ENCODE data around the gene MDFIC.

The MDFIC gene

GRCh38 chr7:114977277-114977676, 55.4 kb downstream of the MDFIC start:
- DNase-seq: no peak
- Histone ChIP-seq H3K36me3 (no peaks in the 10 kb centered on the region), H3K9me3 (ENCODE audit: severe bottlenecking) (no peaks in the 10 kb centered on the region), H3K27ac (no peak overlapping the region), H3K4me3 (ENCODE audit: low read depth, low read length) (no peak overlapping the region), H3K27me3 (ENCODE audit: insufficient read depth, low read depth, severe bottlenecking) (no peaks in the 10 kb centered on the region)
- TF ChIP-seq CTCF (IDR thresholded peaks at IDR 0.05; ENCODE audit: low read depth, low read length): no peak

GRCh38 chr7:114979388-114979787, 57.5 kb downstream of the MDFIC start:
- no peak for DNase-seq
- H3K27me3 ChIP-seq (ENCODE audit: insufficient read depth, low read depth, severe bottlenecking): no peaks in the 10 kb centered on the region
- no peak for TF ChIP-seq CTCF (IDR thresholded peaks at IDR 0.05; ENCODE audit: low read depth, low read length)
- H3K27ac ChIP-seq: no peak overlapping the region
- no peak overlapping the region for H3K4me3 ChIP-seq (ENCODE audit: low read depth, low read length)
- H3K9me3 ChIP-seq (ENCODE audit: severe bottlenecking): no peaks in the 10 kb centered on the region
- H3K36me3 ChIP-seq: no peaks in the 10 kb centered on the region

- no peak for TF ChIP-seq CTCF (IDR thresholded peaks at IDR 0.05; ENCODE audit: low read depth, low read length)
- H3K4me3 ChIP-seq (ENCODE audit: low read depth, low read length): no peak overlapping the region
- H3K9me3 ChIP-seq (ENCODE audit: severe bottlenecking): no peaks in the 10 kb centered on the region
- no peaks in the 10 kb centered on the region for H3K27me3 ChIP-seq (ENCODE audit: insufficient read depth, low read depth, severe bottlenecking)
- no peak for DNase-seq
- H3K27ac ChIP-seq: no peak overlapping the region
- no peaks in the 10 kb centered on the region for H3K36me3 ChIP-seq
Measured at GRCh38 chr7:114979803-114980507, 58.1 kb downstream of the MDFIC start.

- H3K36me3 ChIP-seq: no peaks in the 10 kb centered on the region
- DNase-seq: no peak
- no peaks in the 10 kb centered on the region for H3K27me3 ChIP-seq (ENCODE audit: insufficient read depth, low read depth, severe bottlenecking)
- H3K27ac ChIP-seq: no peak overlapping the region
- H3K9me3 ChIP-seq (ENCODE audit: severe bottlenecking): no peaks in the 10 kb centered on the region
- no peak for TF ChIP-seq CTCF (IDR thresholded peaks at IDR 0.05; ENCODE audit: low read depth, low read length)
- H3K4me3 ChIP-seq (ENCODE audit: low read depth, low read length): no peak overlapping the region
Measured at GRCh38 chr7:114981323-114981722, 59.4 kb downstream of the MDFIC start.

- Histone ChIP-seq H3K36me3 (no peaks in the 10 kb centered on the region), H3K4me3 (ENCODE audit: low read depth, low read length) (no peak overlapping the region), H3K27me3 (ENCODE audit: insufficient read depth, low read depth, severe bottlenecking) (no peaks in the 10 kb centered on the region), H3K9me3 (ENCODE audit: severe bottlenecking) (no peaks in the 10 kb centered on the region), H3K27ac (no peak overlapping the region)
- DNase-seq: no peak
- TF ChIP-seq CTCF (IDR thresholded peaks at IDR 0.05; ENCODE audit: low read depth, low read length): no peak
Measured at GRCh38 chr7:114985116-114985715, 63.3 kb downstream of the MDFIC start.
